Smooth muscle cell (in vitro differentiated cells): Measurements from ENCODE around the gene RPS19BP1. TPM values are rescaled to one million over a fixed set of nuclear protein-coding genes. Genes with fewer than 3 reads are reported as not detected.

Experiments
- DNase-seq: peaks from one replicate; lab custom pipeline; 2025; ENCODE audit not compliant: unreplicated experiment; lab: John Stamatoyannopoulos, UW
- H2AFZ ChIP-seq: fragments of 200-600 bp; sonication (generic); 2 replicates; pipeline ENCODE4 v1.6.0; 2016; ENCODE audit warnings: antibody characterized with exemption, low read depth, mild to moderate bottlenecking
- H3F3A ChIP-seq: fragments of 200-600 bp; sonication (generic); 2 replicates; pipeline ENCODE4 v1.6.0; 2017; ENCODE audit warnings: antibody characterized with exemption, low read depth
- H3K27ac ChIP-seq: fragments of 200-600 bp; sonication (generic); 2 replicates; pipeline ENCODE4 v1.5.1; 2016; ENCODE audit warnings: low read depth, mild to moderate bottlenecking
- H3K27me3 ChIP-seq: fragments of 200-600 bp; sonication (generic); 2 replicates; pipeline ENCODE4 v1.6.1; 2016; ENCODE audit warnings: low read depth, mild to moderate bottlenecking
- H3K36me3 ChIP-seq: fragments of 200-600 bp; sonication (generic); 2 replicates; pipeline ENCODE4 v1.5.1; 2016; ENCODE audit warnings: low read depth
- H3K4me1 ChIP-seq: fragments of 200-600 bp; sonication (generic); 2 replicates; pipeline ENCODE4 v1.5.1; 2016; ENCODE audit warnings: low read depth
- H3K4me2 ChIP-seq: fragments of 200-600 bp; sonication (generic); 2 replicates; pipeline ENCODE4 v1.6.0; 2016; ENCODE audit warnings: mild to moderate bottlenecking
- H3K4me3 ChIP-seq: fragments of 200-600 bp; sonication (generic); 2 replicates; pipeline ENCODE4 v1.5.1; 2016; ENCODE audit warnings: mild to moderate bottlenecking
- H3K79me2 ChIP-seq: fragments of 200-600 bp; sonication (generic); 2 replicates; pipeline ENCODE4 v1.6.0; 2016; ENCODE audit warnings: low read depth, mild to moderate bottlenecking
- H3K9ac ChIP-seq: fragments of 200-600 bp; sonication (generic); 2 replicates; pipeline ENCODE4 v1.6.0; 2016; ENCODE audit warnings: low read depth
- H3K9me3 ChIP-seq: fragments of 200-600 bp; sonication (generic); replicated peaks from 2 replicates; pipeline ENCODE4 v1.5.1; 2016; ENCODE audit warnings: low read depth
- H4K20me1 ChIP-seq: fragments of 200-600 bp; sonication (generic); 2 replicates; pipeline ENCODE4 v1.6.0; 2016; ENCODE audit warnings: low read depth
- WGBS: methylation state at CpG from one replicate; pipeline ENCODE4 v1.1.7; 2016; ENCODE audit warnings: low lambda C conversion rate; 5-methylcytosine and 5-hydroxymethylcytosine counted together
- polyA plus RNA-seq: library from polyadenylated mRNA; unstranded; fragments of >200 nt; fragmentation: Nextera tagmentation; extraction: Ambion mirVana; gene quantifications from 2 replicates; pipeline ENCODE4 v1.2.1, GENCODE V29; 2016
- total RNA-seq: library from RNA; depleted of rRNA; stranded (reverse); fragments of >200 nt; gene quantifications from 2 replicates; pipeline ENCODE4 v1.2.3, GENCODE V29; 2014
- TF ChIP-seq, protein P1 (sequence below): fragments of 200-600 bp; sonication (generic); IDR thresholded peaks from 2 replicates; pipeline ENCODE4 v1.5.1; 2017; ENCODE audit warnings: borderline replicate concordance, mild to moderate bottlenecking, antibody characterized with exemption; ENCODE audit not compliant: insufficient read depth, poor library complexity, severe bottlenecking

The RPS19BP1 gene
- total and polyA plus RNA-seq, 2 experiments from 2014 or later, result 71.6 to 97.1 TPM

DNA sequence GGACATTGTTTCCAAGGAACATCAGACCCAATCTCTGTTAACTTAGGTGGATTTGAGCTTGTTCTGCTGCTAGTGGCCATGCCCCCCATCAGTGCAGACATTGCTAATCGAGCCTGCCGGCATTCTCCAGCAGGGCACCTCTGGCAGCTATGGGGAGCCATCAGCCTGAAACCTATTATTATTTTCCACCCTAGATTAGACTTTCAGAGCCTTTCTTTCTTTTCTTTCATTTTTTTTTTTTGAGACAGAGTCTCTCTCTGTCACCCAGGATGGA, 42.9 kb upstream of the RPS19BP1 start:
- H3K27ac ChIP-seq, result peak overlapping the region; percentile 1
- H2AFZ ChIP-seq, result no peak overlapping the region
- no peaks in the 10 kb centered on the region for H3F3A ChIP-seq
- no peaks in the 10 kb centered on the region for H3K27me3 ChIP-seq
- DNase-seq, result no peak
- H3K36me3 ChIP-seq, result no peaks in the 10 kb centered on the region
- H3K9me3 ChIP-seq, result no peaks in the 10 kb centered on the region
- H3K4me1 ChIP-seq, result no peaks in the 10 kb centered on the region
- H3K4me3 ChIP-seq, result no peak overlapping the region
- TF ChIP-seq, protein P1, sequence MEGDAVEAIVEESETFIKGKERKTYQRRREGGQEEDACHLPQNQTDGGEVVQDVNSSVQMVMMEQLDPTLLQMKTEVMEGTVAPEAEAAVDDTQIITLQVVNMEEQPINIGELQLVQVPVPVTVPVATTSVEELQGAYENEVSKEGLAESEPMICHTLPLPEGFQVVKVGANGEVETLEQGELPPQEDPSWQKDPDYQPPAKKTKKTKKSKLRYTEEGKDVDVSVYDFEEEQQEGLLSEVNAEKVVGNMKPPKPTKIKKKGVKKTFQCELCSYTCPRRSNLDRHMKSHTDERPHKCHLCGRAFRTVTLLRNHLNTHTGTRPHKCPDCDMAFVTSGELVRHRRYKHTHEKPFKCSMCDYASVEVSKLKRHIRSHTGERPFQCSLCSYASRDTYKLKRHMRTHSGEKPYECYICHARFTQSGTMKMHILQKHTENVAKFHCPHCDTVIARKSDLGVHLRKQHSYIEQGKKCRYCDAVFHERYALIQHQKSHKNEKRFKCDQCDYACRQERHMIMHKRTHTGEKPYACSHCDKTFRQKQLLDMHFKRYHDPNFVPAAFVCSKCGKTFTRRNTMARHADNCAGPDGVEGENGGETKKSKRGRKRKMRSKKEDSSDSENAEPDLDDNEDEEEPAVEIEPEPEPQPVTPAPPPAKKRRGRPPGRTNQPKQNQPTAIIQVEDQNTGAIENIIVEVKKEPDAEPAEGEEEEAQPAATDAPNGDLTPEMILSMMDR, result no peak
- H3K9ac ChIP-seq, result no peak overlapping the region
- H3K79me2 ChIP-seq, result no peaks in the 10 kb centered on the region
- 98% methylated on average over 2 of the region's 2 CpGs for WGBS
- H3K4me2 ChIP-seq, result no peak overlapping the region
- H4K20me1 ChIP-seq, result no peaks in the 10 kb centered on the region

DNA sequence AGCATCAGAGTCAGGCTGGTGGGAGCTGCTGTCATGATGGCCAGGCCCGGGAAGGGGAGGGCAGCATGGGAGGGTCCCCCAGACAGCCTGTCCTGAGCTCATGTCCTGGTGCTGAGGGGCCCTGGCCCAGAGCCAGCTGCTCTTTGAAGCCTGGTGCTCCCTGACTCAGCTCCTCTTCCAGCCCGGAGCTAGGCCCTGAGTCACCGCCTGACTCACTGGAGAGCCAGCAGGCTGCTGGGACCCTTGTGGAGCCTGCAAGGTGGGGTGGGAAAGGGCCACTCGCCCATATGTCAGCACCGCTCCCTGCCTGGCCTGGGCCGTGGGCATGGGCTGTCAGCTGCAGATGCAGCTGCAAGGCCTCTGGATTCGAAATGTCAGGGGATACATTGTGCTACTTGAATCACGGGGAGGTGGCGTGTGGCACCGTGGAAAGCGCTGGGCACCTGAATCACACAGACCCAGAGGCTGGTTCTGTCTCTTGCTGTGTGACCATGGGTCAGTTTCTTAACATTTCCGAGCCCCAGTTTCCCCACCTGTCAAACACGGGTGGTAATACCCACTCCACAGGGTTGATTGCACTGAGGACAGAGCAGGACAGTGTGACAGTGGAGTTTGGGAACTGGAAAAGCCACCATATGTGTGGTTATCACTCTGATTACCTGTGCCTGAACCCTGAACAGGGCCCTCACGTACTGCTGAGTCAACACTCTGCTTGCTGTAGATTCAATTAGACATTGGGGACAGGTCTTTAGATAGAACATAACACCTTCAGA, 42.4 kb upstream of the RPS19BP1 start:
- Histone ChIP-seq H2AFZ (no peak overlapping the region), H3K36me3 (no peaks in the 10 kb centered on the region), H3K27me3 (no peaks in the 10 kb centered on the region), H3K27ac (peak overlapping the region; percentile 1), H4K20me1 (no peaks in the 10 kb centered on the region), H3K9me3 (no peaks in the 10 kb centered on the region), H3F3A (no peaks in the 10 kb centered on the region), H3K79me2 (no peaks in the 10 kb centered on the region), H3K4me3 (no peak overlapping the region), H3K4me2 (no peak overlapping the region), H3K9ac (no peak overlapping the region), H3K4me1 (no peaks in the 10 kb centered on the region)
- 53% methylated on average over 14 of the region's 14 CpGs for WGBS
- TF ChIP-seq, protein P1, result no peak
- peak; percentile 17 for DNase-seq

DNA sequence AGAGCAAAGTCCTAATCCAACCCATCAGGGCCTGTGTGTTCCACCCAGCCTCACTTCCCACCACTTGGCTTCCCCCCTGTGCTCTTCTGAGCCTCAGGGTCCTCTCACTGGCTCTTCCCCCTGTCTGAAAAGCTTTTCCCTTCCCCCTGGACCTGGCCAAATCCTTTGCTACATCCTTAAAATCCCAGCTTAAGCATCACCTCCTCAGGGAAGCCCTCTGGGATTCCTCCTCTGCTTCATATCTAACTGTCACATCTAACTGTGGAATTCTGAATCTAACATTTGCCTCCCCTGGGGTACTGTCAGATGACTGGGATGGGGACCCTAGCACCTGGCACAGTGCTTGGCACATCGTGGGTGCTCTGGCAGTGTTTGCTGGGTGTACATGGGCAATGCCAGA, 39.0 kb upstream of the RPS19BP1 start:
- H2AFZ ChIP-seq, result no peak overlapping the region
- TF ChIP-seq, protein P1, result no peak
- H3F3A ChIP-seq, result no peaks in the 10 kb centered on the region
- no peaks in the 10 kb centered on the region for H3K9me3 ChIP-seq
- no peaks in the 10 kb centered on the region for H3K79me2 ChIP-seq
- no peaks in the 10 kb centered on the region for H4K20me1 ChIP-seq
- H3K9ac ChIP-seq, result no peak overlapping the region
- no peaks in the 10 kb centered on the region for H3K27me3 ChIP-seq
- H3K4me2 ChIP-seq, result no peak overlapping the region
- H3K4me3 ChIP-seq, result no peak overlapping the region
- WGBS, result 90% methylated on average over 1 of the region's 1 CpG
- H3K27ac ChIP-seq, result no peak overlapping the region
- no peaks in the 10 kb centered on the region for H3K36me3 ChIP-seq
- H3K4me1 ChIP-seq, result no peaks in the 10 kb centered on the region
- no peak for DNase-seq

DNA sequence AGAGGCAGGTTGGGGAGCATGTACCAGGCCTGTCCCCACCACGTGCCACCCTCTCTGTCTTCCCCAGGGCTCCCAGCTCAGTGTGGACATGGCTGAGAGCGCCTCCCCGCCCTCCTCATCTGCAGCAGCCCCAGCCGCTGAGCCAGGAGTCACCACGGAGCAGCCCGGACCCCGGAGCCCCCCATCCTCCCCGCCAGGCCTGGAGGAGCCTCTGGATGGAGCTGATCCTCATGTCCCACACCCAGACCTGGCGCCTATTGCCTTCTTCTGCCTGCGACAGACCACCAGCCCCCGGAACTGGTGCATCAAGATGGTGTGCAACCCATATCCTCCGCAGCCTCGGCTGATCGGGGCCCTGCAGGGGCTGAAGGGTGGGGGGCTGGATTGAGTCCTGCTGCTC, 38.1 kb upstream of the RPS19BP1 start, which contains the start of gene CACNA1I:
TSS of gene CACNA1I (plus strand) at position 89 of the 400 bp plus-strand sequence. CDS start at position 89, 0 bp downstream.
- TF ChIP-seq, protein P1, result no peak
- Histone ChIP-seq H3F3A (no peaks in the 10 kb centered on the region), H3K27ac (no peak within 1 kb of the TSS), H2AFZ (no peak within 1 kb of the TSS), H3K9me3 (no peaks in the 10 kb centered on the region), H3K4me2 (no peak within 1 kb of the TSS), H3K79me2 (no peaks in the 10 kb centered on the region), H3K4me1 (no peaks in the 10 kb centered on the region), H3K4me3 (no peak within 1 kb of the TSS), H3K9ac (no peak within 1 kb of the TSS), H3K36me3 (no peaks in the 10 kb centered on the region), H3K27me3 (no peaks in the 10 kb centered on the region), H4K20me1 (no peaks in the 10 kb centered on the region)
- 89% methylated on average over 13 of the region's 14 CpGs for WGBS
- no peak for DNase-seq
